ENCODE data around the gene KLK2. TPM values are rescaled to one million over a fixed set of nuclear protein-coding genes. Genes with fewer than 3 reads are reported as not detected.

Gene KLK2
- total and polyA plus RNA-seq, 7 donors: not detected

DNA sequence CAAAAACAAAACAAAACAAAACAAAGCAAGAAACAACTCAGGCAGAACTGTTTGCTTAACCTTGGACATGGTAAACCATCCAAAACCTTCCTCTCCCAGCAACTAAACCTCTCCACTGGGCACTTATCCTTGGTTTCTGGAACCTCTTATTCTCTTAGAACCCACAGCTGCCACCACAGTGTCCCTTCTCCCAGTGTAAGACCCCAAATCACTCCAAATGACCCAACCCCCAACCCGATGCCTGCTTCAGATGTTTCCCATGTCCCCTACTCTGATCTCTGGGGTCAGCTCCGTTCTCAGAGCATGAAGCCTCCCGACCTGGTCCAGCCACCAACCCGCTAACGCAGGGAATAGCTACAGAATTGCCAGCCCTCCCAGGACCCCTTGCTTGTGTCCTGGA, 972 bp downstream of the KLK2 start:
- peaks cover 0 to 19% (median 3%) of the 10 kb centered on the region in 3 donors for H3K27me3 ChIP-seq (ENCODE audit: insufficient read depth in 3 of 3, low read length in 2 of 3)
- WGBS, 3 donors: 61 to 70% (median 70%) methylated on average over 5 of the region's 5 CpGs
- H3K36me3 ChIP-seq (ENCODE audit: insufficient read depth in 1 of 2, low read depth in 1 of 2): no peaks in the 10 kb centered on the region
- TF ChIP-seq, protein P1, sequence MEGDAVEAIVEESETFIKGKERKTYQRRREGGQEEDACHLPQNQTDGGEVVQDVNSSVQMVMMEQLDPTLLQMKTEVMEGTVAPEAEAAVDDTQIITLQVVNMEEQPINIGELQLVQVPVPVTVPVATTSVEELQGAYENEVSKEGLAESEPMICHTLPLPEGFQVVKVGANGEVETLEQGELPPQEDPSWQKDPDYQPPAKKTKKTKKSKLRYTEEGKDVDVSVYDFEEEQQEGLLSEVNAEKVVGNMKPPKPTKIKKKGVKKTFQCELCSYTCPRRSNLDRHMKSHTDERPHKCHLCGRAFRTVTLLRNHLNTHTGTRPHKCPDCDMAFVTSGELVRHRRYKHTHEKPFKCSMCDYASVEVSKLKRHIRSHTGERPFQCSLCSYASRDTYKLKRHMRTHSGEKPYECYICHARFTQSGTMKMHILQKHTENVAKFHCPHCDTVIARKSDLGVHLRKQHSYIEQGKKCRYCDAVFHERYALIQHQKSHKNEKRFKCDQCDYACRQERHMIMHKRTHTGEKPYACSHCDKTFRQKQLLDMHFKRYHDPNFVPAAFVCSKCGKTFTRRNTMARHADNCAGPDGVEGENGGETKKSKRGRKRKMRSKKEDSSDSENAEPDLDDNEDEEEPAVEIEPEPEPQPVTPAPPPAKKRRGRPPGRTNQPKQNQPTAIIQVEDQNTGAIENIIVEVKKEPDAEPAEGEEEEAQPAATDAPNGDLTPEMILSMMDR (IDR thresholded peaks at IDR 0.05): no peak
- intact Hi-C loops (cut with DNase I): no loop called here
- no peak overlapping the region for H3K27ac ChIP-seq
- DNase-seq (no peak), ATAC-seq (no peak)
- H3K9me3 ChIP-seq: no peaks in the 10 kb centered on the region
- no peak overlapping the region for H3K4me3 ChIP-seq
- no peaks in the 10 kb centered on the region for H3K4me1 ChIP-seq

DNA sequence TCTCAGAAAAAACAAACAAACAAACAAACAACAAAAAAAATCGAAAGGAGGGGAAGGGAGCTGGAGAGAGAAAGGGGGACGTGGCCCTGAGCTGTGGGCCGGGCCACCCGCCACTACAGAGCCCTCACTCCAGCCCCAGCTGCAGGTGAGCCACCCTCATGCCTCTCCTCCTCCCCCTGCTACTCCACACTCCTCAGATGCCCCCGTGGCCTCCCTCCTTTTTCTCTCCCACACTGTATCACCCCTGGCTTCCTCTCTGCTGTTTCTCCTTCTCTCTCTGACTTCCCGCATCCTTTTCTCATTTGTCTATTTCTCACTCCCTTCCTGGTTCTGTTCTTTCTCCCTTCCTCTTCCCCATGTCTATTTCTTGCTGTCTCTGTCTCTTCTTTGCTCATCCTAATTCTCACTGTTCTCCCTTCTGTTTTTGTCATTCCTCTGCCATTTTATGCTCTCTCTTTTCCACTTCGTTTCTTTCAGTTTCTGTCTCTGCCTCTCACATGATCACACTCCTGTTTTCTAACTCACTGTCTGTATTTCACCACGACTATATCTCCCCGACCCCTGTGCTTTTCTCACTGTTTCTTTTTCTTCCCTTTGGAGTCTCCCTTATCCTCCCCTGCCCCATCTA, 2.7 kb downstream of the KLK2 start:
- Histone ChIP-seq H3K9me3 (no peaks in the 10 kb centered on the region), H3K27ac (no peak overlapping the region), H3K36me3 (ENCODE audit: insufficient read depth in 1 of 2, low read depth in 1 of 2) (no peaks in the 10 kb centered on the region), H3K27me3 (ENCODE audit: insufficient read depth in 3 of 3, low read length in 2 of 3) (peaks cover 0 to 19% (median 3%) of the 10 kb centered on the region in 3 donors), H3K4me1 (no peaks in the 10 kb centered on the region), H3K4me3 (no peak overlapping the region)
- intact Hi-C loops (cut with DNase I): no loop called here
- WGBS, 3 donors: 31 to 52% (median 39%) methylated on average over 8 to 9 of the region's 9 CpGs
- no peak for ATAC-seq
- TF ChIP-seq, protein P1 (IDR thresholded peaks at IDR 0.05): no peak
- DNase-seq: no peak

DNA sequence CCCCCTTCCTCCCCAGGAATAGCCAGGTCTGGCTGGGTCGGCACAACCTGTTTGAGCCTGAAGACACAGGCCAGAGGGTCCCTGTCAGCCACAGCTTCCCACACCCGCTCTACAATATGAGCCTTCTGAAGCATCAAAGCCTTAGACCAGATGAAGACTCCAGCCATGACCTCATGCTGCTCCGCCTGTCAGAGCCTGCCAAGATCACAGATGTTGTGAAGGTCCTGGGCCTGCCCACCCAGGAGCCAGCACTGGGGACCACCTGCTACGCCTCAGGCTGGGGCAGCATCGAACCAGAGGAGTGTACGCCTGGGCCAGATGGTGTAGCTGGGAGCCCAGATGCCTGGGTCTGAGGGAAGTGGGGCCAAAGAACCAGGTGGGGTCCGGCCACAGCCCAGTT, 3.2 kb downstream of the KLK2 start:
- H3K9me3 ChIP-seq: no peaks in the 10 kb centered on the region
- no peaks in the 10 kb centered on the region for H3K36me3 ChIP-seq (ENCODE audit: insufficient read depth in 1 of 2, low read depth in 1 of 2)
- H3K4me1 ChIP-seq: no peaks in the 10 kb centered on the region
- TF ChIP-seq, protein P1 (IDR thresholded peaks at IDR 0.05): no peak
- H3K27me3 ChIP-seq (ENCODE audit: insufficient read depth in 3 of 3, low read length in 2 of 3): peaks cover 0 to 19% (median 3%) of the 10 kb centered on the region in 3 donors
- ATAC-seq: no peak
- intact Hi-C loops (cut with DNase I): no loop called here
- DNase-seq: no peak
- no peak overlapping the region for H3K27ac ChIP-seq
- WGBS, 3 donors: 24 to 43% (median 32%) methylated on average over 7 of the region's 7 CpGs
- no peak overlapping the region for H3K4me3 ChIP-seq

DNA sequence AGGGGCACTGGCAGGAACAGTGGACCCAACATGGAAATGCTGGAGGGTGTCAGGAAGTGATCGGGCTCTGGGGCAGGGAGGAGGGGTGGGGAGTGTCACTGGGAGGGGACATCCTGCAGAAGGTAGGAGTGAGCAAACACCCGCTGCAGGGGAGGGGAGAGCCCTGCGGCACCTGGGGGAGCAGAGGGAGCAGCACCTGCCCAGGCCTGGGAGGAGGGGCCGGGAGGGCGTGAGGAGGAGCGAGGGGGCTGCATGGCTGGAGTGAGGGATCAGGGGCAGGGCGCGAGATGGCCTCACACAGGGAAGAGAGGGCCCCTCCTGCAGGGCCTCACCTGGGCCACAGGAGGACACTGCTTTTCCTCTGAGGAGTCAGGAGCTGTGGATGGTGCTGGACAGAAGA, 4.1 kb downstream of the KLK2 start:
- 38 to 59% (median 43%) methylated on average over 6 to 8 of the region's 8 CpGs for WGBS, 3 donors
- DNase-seq: no peak
- no peak overlapping the region for H3K27ac ChIP-seq
- H3K36me3 ChIP-seq (ENCODE audit: insufficient read depth in 1 of 2, low read depth in 1 of 2): no peaks in the 10 kb centered on the region
- H3K27me3 ChIP-seq (ENCODE audit: insufficient read depth in 3 of 3, low read length in 2 of 3): peaks cover 0 to 19% (median 3%) of the 10 kb centered on the region in 3 donors
- ATAC-seq: no peak
- H3K4me3 ChIP-seq: no peak overlapping the region
- intact Hi-C loops (cut with DNase I): no loop called here
- no peaks in the 10 kb centered on the region for H3K9me3 ChIP-seq
- no peaks in the 10 kb centered on the region for H3K4me1 ChIP-seq
- TF ChIP-seq, protein P1 (IDR thresholded peaks at IDR 0.05): no peak

DNA sequence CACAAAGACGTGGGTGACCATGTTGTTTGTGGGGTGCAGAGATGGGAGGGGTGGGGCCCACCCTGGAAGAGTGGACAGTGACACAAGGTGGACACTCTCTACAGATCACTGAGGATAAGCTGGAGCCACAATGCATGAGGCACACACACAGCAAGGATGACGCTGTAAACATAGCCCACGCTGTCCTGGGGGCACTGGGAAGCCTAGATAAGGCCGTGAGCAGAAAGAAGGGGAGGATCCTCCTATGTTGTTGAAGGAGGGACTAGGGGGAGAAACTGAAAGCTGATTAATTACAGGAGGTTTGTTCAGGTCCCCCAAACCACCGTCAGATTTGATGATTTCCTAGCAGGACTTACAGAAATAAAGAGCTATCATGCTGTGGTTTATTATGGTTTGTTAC, 5.6 kb downstream of the KLK2 start:
- Histone ChIP-seq H3K4me1 (no peaks in the 10 kb centered on the region), H3K27me3 (ENCODE audit: insufficient read depth in 3 of 3, low read length in 2 of 3) (peaks cover 0 to 14% (median 3%) of the 10 kb centered on the region in 3 donors), H3K36me3 (ENCODE audit: insufficient read depth in 1 of 2, low read depth in 1 of 2) (no peaks in the 10 kb centered on the region), H3K9me3 (no peaks in the 10 kb centered on the region), H3K27ac (no peak overlapping the region), H3K4me3 (no peak overlapping the region)
- intact Hi-C loops (cut with DNase I): no loop called here
- no peak for ATAC-seq
- 61 to 63% (median 62%) methylated on average over 5 of the region's 5 CpGs for WGBS, 3 donors
- no peak for DNase-seq
- TF ChIP-seq, protein P1 (IDR thresholded peaks at IDR 0.05): no peak
